Thyroid gland (tissue), 4 donors: ENCODE measurements around the gene OR1D5.
"Not testable (repeated sequence)": the region's sequence is repeated elsewhere in the genome, so short reads cannot be mapped to it uniquely, and the experiment has no call there.

ENCODE experiments used
- POLR2A ChIP-seq, 2 donors: fragments of 450-650 bp; IDR thresholded peaks; one replicate each; pipeline ENCODE4 v1.6.1; 2017; ENCODE audit warnings: antibody characterized with exemption in 2 of 2, mild to moderate bottlenecking in 2 of 2, moderate library complexity in 1 of 2
- TF ChIP-seq, protein P1 (sequence below), 6 experiments: fragments of 200-600 bp in 3 of 6; fragments of 450-650 bp in 3 of 6; sonication (generic) in 3 of 6; IDR thresholded peaks; one replicate each; pipeline ENCODE4 v1.5.1; 2016 to 2019; ENCODE audit warnings: antibody characterized with exemption in 6 of 6, mild to moderate bottlenecking in 2 of 6, inconsistent platforms in 1 of 6, moderate library complexity in 1 of 6

DNA sequence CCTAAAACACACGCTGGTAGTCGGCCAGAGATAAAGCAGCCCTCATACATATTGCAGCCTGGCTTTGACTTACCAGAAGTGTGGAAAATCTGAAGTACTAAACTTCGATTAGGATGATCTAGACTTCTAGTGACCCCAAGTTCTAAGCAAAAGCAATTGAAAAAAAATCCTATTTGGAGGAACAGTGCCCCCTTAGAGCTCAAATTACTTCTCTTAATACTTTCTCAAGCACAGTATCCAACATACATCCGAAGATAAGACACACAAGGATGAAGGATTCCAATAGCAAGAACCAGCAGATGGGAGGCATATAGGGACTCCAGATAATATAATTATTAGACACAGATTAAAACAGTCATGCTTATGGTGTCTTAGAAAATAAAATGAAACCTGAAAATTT, 10.4 kb upstream of the OR1D5 start:
- TF ChIP-seq, protein P1, sequence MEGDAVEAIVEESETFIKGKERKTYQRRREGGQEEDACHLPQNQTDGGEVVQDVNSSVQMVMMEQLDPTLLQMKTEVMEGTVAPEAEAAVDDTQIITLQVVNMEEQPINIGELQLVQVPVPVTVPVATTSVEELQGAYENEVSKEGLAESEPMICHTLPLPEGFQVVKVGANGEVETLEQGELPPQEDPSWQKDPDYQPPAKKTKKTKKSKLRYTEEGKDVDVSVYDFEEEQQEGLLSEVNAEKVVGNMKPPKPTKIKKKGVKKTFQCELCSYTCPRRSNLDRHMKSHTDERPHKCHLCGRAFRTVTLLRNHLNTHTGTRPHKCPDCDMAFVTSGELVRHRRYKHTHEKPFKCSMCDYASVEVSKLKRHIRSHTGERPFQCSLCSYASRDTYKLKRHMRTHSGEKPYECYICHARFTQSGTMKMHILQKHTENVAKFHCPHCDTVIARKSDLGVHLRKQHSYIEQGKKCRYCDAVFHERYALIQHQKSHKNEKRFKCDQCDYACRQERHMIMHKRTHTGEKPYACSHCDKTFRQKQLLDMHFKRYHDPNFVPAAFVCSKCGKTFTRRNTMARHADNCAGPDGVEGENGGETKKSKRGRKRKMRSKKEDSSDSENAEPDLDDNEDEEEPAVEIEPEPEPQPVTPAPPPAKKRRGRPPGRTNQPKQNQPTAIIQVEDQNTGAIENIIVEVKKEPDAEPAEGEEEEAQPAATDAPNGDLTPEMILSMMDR (IDR thresholded peaks at IDR 0.05), result not testable (repeated sequence)
- TF ChIP-seq POLR2A (IDR thresholded peaks at IDR 0.05), result not testable (repeated sequence)
